Melanocyte of skin (primary cell): ENCODE data around the gene ZNF888. TPM values are rescaled to one million over a fixed set of nuclear protein-coding genes. Genes with fewer than 3 reads are reported as not detected.

Experiments used
- small RNA-seq, 2 donors: library from RNA; depleted of rRNA; stranded (forward); fragments of <200 nt; gene quantifications; one replicate each; pipeline ENCODE3, GENCODE V24; 2012
- total RNA-seq, 2 donors: library from RNA; depleted of rRNA; stranded (reverse); fragments of >200 nt; gene quantifications; 2 replicates each; pipeline ENCODE4 v1.2.3, GENCODE V29; 2012

The ZNF888 gene
- total RNA-seq: 1 to 10 TPM; 2.1 to 4.7 TPM

GRCh38 chr19:52922841-52923777, at the start of gene ZNF888:
Gene ZNF888 (minus strand): TSS chr19:52923428. CDS start chr19:52917873, 5,555 bp downstream.

GRCh38 chr19:52962394-52963246, 39.4 kb upstream of the ZNF888 start, which contains the start of gene ZNF816:
Gene ZNF816 (minus strand): TSS chr19:52962881. CDS start chr19:52956089, 6,792 bp downstream.

GRCh38 chr19:52897138-52897935, 25.9 kb downstream of the ZNF888 start, which contains the start of gene ZNF320:
Gene ZNF320 (minus strand): TSS chr19:52897635. CDS start chr19:52890255, 7,380 bp downstream.

GRCh38 chr19:52857378-52858191, 65.6 kb downstream of the ZNF888 start, which contains the start of gene ZNF468:
Gene ZNF468 (minus strand): TSS chr19:52857619. CDS start chr19:52854272, 3,347 bp downstream.

Small RNA genes lying within 50 kb of the gene (small RNA-seq; reads per million reads assigned to genes)
- 2.7 to 3.0 reads per million in 2 donors for gene ZNF320

Other genes with a start within 250 kb of the ZNF888 start
- 1 to 10 TPM; 6.9 to 8.7 TPM for gene ZNF611, start 188.4 kb downstream of the ZNF888 start, total RNA-seq
- gene ZNF600, start 136.6 kb downstream of the ZNF888 start, total RNA-seq: 1 to 10 TPM; 4.5 to 5.0 TPM
- 10 to 100 TPM; 17.9 to 19.3 TPM for gene ZNF28, start 101.8 kb downstream of the ZNF888 start, total RNA-seq
- 10 to 100 TPM; 22.6 to 22.7 TPM for gene ZNF468, start 65.8 kb downstream of the ZNF888 start, total RNA-seq
- gene ZNF320, start 25.8 kb downstream of the ZNF888 start, total RNA-seq: 1 to 10 TPM; 7.7 to 9.3 TPM
- gene ZNF816, start 39.5 kb upstream of the ZNF888 start, total RNA-seq: 10 to 100 TPM in 1 of 2 donors, 1 to 10 TPM in 1; 6.5 to 10.3 TPM
- gene ERVV-1, start 90.5 kb upstream of the ZNF888 start, total RNA-seq: not detected
- not detected for gene ERVV-2, start 121.3 kb upstream of the ZNF888 start, total RNA-seq
- gene ZNF160, start 180.0 kb upstream of the ZNF888 start, total RNA-seq: 10 to 100 TPM; 20.0 to 24.8 TPM
- 1 to 10 TPM in 1 of 2 donors, under 1 TPM in 1; 0.33 to 1.0 TPM for gene ZNF415, start 209.5 kb upstream of the ZNF888 start, total RNA-seq
- gene ZNF347, start 235.6 kb upstream of the ZNF888 start, total RNA-seq: 1 to 10 TPM; 4.5 to 4.7 TPM